Stimulated activated CD8-positive, alpha-beta memory T cell treated with anti-CD3 and anti-CD28 coated beads, Interleukin-4, amount 100 ng/mL, for 4 hours (primary cell): Measurements from ENCODE around the gene PLVAP.

Experiments used
- DNase-seq, 2 donors: peaks; one replicate each; pipeline ENCODE4 v3.0.0-alpha.2; 2020; ENCODE audit warnings: low read depth in 2 of 2, low spot score in 1 of 2

Gene PLVAP

DNA sequence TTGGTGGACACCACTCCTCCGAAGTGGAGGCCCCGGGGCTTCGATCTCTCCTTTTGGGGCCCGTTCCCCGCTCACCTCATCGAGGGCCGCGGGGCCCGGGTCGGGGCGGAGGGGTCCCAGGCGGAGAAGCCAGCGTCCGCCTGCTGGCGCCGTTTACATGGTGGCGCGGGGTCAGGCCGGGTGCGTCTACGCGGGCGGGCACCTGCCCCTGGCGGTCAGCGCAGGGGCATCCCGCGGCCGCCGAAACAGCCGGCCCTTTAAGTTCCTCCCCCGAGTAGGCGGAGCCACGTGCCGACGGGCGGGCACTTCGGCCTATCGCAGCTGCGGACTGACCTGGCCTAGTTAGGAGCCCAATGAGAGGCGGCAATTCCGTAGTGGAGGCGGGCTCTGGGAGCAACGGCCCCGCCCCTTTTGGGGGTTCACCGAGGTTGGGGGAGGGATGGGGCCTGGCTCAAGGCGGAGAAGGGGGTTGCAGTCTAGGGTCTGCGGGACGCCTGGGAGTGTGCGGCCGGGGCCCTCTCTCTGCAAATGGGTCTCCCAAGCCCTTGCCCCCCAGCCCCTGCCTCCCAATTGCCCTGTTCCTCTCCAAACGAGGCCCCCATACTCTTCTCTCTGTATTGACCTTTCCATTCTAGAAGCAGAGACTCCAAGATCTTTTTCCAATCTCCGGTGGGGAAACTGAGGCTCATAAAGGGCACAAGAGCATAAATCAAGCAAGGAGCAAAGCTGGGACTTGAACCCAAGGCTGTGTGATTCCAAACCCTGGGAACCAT, 73.8 kb downstream of the PLVAP start, which contains the start of gene ABHD8:
Gene ABHD8 (minus strand): TSS at position 259 of the 773 bp plus-strand sequence. CDS start 1,809 bp downstream, outside the sequence.
- peak; percentile 82 to 85 for DNase-seq

- DNase-seq = no peak
Observed at GRCh38 chr19:17302391-17303166, 74.6 kb downstream of the PLVAP start.
